HG03575 (cell line): ENCODE data around the gene RRP1.

ENCODE experiments used
- ATAC-seq: cut with Tn5 transposase; IDR thresholded peaks from one replicate; pipeline ENCODE4 v1.9.1; 2021; ENCODE audit not compliant: unreplicated experiment, insufficient number of reproducible peaks, low FRiP score; ENCODE audit errors: extremely low read depth

RRP1 gene

DNA sequence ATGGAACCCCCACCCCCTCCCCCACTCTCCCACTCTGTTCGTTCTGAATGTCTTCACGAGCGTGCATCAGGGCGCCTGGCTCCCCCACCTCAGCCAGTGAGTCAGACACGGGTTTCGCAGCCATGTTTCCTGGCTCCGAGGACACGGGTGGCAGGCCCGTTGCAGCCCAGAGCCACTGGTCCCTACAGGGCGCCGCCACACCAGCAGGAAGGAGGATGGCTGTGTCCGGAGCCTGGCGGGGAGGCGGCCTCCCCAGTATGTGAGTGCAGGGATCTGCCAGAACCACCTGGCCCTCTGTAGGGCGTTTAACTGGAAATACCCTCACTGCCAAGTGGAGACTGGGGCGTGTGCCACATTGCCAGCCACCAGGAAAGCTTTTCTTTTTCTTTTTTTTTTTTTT lies 31.8 kb upstream of the RRP1 start:
- ATAC-seq: no peak

GRCh38 chr21:43758111-43758641 lies 31.2 kb upstream of the RRP1 start:
- ATAC-seq: no peak

DNA sequence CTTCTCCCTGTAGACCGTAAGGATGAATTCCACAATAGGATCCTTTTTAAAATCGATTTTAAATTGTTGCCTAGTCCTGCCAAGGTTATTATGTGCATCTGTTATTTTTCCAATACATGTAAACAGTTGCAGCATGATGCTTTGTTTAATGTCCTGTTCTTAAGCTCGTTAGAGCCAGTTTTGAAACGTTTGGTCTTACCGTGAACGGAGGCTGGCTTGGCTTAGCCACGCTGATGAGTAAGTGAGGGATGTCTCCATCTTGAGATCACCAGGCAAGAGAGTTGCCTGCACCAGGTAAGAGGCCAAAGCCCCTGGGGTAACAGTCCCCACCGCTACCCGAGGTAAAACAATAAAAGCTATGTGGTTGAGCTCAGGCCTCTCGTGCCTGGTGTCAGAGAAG lies 30.6 kb upstream of the RRP1 start:
- no peak for ATAC-seq

DNA sequence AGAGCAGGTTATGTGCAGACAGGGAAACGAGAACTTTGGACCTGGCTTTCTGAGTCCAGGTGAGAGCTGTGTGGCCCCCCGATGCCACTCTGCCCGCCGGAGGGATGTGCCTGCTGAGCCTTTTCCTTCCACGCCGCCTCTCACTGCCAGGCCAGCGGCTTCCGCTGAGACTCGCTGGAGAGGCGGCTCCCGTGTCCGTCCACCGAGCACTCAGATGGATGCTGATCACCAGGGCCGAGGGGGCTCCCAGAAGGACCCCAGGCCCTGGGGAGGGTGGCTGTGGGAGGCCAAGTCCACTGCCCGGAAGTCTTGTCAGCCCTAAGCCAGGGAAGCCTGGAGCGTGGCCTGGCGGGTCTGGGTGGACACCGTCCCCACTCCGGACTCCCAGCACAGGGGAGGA lies 29.7 kb upstream of the RRP1 start:
- no peak for ATAC-seq

DNA sequence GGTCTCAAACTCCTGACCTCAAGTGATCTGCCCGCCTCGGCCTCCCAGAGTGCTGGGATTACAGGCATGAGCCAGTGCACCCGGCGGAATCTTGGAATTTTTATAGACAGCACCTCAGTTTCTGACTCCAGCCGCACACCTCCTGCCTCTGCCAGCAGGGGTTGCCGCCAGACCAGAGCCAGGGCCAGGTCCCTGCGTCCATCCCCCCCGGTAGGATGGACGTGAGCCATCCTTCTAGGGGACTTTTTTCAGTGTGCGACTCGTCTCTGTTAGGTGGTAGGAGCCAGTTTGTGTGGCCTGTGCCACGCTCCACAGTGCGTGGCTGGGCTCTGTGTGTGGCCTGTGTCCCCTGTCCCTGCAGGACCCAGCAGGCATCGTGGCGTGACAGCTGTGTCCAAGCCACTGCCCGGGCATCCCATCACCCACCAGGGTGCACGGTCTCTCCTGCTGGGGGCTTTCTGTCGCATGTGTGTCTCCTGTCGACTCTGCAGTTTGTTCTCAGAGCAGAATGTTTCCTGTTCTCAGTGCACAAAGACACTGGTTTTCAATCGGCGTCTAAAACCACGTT lies 28.9 kb upstream of the RRP1 start:
- ATAC-seq: no peak

- ATAC-seq: no peak
These were observed 27.5 kb upstream of the RRP1 start for GRCh38 chr21:43761886-43762285.

GRCh38 chr21:43762303-43763128 lies 26.9 kb upstream of the RRP1 start:
- no peak for ATAC-seq

- no peak for ATAC-seq
These were observed 25.4 kb upstream of the RRP1 start for GRCh38 chr21:43763901-43764523.

DNA sequence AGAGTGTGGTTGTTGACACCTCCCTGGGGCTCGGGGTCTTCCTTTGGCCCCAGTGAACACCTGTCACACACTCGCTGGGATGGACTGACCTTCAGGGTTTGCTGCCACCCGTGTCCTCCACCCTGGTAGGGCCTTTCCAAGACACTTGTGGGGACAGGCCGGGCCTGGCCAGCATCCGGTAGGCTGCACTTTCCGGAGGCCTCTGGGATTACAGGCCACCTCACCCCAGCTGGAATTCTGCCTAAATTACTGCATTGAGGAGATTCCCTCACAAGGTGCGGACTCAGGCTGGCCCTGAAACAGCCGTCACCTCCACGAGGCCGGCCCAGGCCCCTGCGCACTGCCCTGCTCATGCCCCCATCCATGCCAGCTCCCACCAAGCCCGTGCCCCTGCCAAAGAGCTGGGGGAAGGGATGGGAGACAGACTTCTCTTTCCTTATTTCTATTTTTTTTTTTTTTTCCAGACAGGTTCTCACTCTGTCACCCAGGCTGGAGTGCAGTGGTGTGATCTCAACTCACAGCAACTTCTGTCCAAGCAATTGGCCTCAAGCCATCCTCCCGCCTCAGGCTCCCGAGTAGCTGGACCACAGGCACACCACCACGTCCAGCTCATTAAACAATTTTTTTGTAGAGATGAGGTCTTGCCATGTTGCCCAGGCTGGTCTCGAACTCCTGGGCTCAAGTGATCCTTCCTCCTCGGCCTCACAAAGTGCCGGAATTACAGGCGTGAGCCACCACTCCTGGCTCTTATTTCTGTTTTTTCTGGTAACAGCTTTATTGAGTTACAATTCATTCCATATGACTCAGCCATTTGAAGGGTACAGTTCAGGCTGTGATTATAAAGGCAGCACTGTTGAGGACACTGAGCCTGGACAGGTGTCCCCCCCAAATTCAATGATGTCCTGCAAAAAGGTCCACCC lies 24.5 kb upstream of the RRP1 start:
- no peak for ATAC-seq

- ATAC-seq: no peak
These were observed 22.5 kb upstream of the RRP1 start for GRCh38 chr21:43766734-43767497.

DNA sequence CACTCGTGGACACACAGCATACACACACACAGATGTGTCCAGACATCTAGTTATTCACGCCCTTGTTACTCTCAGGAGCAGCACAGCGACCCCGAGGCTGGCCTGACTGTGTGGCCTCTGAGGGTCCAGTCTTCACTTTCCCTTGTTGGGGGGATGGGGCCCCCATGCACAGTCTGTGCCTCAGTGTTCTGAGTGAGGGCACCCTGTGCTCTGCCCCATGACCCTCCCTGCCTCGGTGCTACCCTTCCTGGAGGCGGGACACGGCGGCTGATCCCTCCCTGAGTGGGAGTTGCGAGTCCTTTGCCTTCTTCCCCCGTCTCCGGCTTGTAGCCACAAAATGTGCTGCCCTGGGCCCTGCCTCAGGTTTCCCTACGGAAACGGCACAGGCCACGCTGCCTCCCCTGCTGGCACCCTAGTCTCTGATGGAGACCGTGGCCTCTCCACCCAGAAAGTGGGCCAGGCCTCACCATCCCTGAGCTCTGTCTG lies 21.8 kb upstream of the RRP1 start:
- no peak for ATAC-seq

GRCh38 chr21:43767984-43768867 lies 21.2 kb upstream of the RRP1 start:
- ATAC-seq: no peak

- ATAC-seq: no peak
These were observed 20.6 kb upstream of the RRP1 start for GRCh38 chr21:43768868-43769167.

- no peak for ATAC-seq
These were observed 19.9 kb upstream of the RRP1 start for GRCh38 chr21:43769325-43769958.

DNA sequence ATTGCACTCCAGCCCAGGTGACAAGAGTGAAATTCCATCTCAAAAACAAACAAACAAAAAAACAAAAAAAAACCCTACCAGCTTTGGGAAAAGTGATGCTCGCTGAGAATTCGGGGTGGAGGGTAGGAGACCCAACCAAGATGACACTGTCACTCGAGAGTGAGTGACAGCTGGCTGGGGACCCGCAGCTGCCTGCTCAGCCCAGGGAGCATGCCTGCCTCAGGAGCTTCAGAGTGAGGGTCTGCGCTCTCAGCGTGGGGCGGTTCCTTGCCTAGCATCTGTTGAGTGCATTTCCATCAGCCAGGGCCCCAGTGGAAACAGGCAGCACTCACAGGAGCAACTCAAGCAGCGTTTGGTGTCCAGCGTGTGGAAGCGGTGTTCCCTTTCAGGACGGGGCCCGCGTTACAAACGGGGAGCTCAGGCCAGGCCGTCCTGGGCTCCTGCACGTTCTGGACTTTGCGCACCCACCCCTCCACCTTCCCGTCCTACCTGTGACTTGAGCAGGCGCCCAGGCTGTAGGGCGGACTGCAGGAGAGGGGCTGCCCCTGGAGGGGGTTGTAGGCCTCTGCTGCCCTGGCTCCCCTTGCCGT lies 19.2 kb upstream of the RRP1 start:
- no peak for ATAC-seq

DNA sequence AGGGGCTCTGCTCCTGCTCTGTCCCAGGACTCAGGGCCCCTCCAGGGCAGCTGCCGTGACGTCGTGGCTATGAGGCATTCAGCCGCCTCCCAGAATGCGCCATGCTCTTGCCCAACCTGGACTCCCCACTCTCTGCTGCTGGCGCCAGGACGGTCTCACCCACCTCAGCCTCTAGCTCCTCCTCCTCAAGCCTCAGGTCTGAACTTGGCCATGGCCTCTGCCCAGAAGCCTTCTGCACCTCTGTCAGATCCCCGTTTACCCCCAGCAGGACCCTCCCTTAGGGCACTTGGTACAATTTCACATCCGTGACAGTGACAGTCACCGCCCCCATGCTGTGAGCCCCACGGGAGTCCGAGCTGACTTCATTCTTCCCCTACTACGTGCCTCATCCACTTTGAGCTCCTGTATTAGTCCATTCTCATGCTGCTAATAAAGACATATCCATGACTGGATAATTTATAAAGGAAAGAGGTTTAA lies 18.1 kb upstream of the RRP1 start:
- no peak for ATAC-seq
